H1 (cell line): ENCODE measurements around the gene MED31. TPM values are rescaled to one million over a fixed set of nuclear protein-coding genes. Genes with fewer than 3 reads are reported as not detected.
A peak's percentile ranks its signal among the peaks of the same experiment; 100 is the strongest.

Source experiments
- CHD1 ChIP-seq: IDR thresholded peaks from 2 replicates; pipeline ENCODE4 v1.6.1; 2012; ENCODE audit warnings: low read depth, low read length, improper control_type of control experiment
- GABPA ChIP-seq: IDR thresholded peaks from 2 replicates; pipeline ENCODE4 v1.6.1; 2011; ENCODE audit warnings: mild to moderate bottlenecking, low read length, moderate library complexity, borderline replicate concordance; ENCODE audit not compliant: insufficient read depth
- SIN3A ChIP-seq, 2 experiments: IDR thresholded peaks in 1 of 2; conservative IDR thresholded peaks in 1 of 2; 2 replicates each; pipeline ENCODE4 v1.6.1; 2011 to 2012; ENCODE audit warnings: low read length in 2 of 2, improper control_type of control experiment in 1 of 2, low read depth in 1 of 2, mild to moderate bottlenecking in 1 of 2
- SRF ChIP-seq: IDR thresholded peaks from 2 replicates; pipeline ENCODE4 v1.6.1; 2011; ENCODE audit warnings: mild to moderate bottlenecking, low read depth, low read length, moderate library complexity
- TAF7 ChIP-seq: optimal IDR thresholded peaks from 2 replicates; pipeline ENCODE3; 2011; ENCODE audit warnings: low read depth, mild to moderate bottlenecking, inconsistent platforms, low read length, moderate library complexity, borderline replicate concordance
- polyA plus RNA-seq, 7 experiments: library from polyadenylated mRNA; depleted of rRNA in 3 of 7; stranded (reverse) in 5 of 7; unstranded in 2 of 7; fragments of >200 nt in 5 of 7; fragments of 200-250 nt in 2 of 7; gene quantifications; 1 replicate in 5 of 7; 2 replicates in 1 of 7; 4 replicates in 1 of 7; pipeline versions ENCODE4 v1.2.1 to v1.2.3, GENCODE V29; 2011 to 2013; ENCODE audit warnings: missing spikeins in 2 of 7, mixed read lengths in 2 of 7
- total RNA-seq: library from RNA; stranded (reverse); fragmentation: NEBNext Ultra II Directional; extraction: Animal tissue kit (Norgen Biotek cat#: 25700); gene quantifications from 2 replicates; pipeline ENCODE4 v1.2.1, GENCODE V29; 2021
- TF ChIP-seq, protein P1 (sequence below): fragments of 300-600 bp; sonication (generic); IDR thresholded peaks from 2 replicates; pipeline ENCODE4 v1.7.1; 2012; ENCODE audit warnings: low read length, moderate library complexity, mild to moderate bottlenecking, inconsistent platforms; ENCODE audit not compliant: insufficient replicate concordance
- TF ChIP-seq, protein P2 (sequence below): IDR thresholded peaks from 2 replicates; pipeline ENCODE4 v1.6.1; 2011; ENCODE audit warnings: low read length, improper control_type of control experiment
- TF ChIP-seq, protein P3 (sequence below): IDR thresholded peaks from 2 replicates; pipeline ENCODE4 v1.6.1; 2012; ENCODE audit warnings: low read length, inconsistent platforms

MED31 gene
- total and polyA plus RNA-seq, 2 of the 8 experiments (the other 6 are each of a cell fraction or from before 2014, with no cell fraction given): 4.6 to 12.3 TPM

DNA sequence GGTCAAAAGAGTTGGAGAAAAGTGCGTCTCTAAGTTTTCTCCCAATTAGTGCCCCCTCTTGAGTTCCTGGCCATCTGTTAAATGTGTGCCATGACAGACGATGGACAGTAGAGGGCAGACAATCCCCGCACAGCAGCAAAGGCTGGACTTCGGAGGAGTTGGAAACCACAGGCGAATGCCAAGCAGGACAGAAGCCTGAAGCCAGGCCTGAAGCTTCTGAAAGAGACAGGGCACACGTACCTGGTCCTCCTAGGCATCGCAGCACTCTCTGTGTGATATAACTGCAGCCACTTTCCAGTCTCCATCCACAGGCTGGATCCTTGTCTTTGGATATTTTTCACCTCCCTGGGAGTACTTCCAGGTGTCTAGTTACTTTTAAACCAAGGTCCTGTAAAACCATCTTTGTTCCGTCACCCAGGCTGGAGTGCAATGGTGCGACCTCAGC is 14.7 kb upstream of the MED31 start (continued):
- TF ChIP-seq, protein P1, sequence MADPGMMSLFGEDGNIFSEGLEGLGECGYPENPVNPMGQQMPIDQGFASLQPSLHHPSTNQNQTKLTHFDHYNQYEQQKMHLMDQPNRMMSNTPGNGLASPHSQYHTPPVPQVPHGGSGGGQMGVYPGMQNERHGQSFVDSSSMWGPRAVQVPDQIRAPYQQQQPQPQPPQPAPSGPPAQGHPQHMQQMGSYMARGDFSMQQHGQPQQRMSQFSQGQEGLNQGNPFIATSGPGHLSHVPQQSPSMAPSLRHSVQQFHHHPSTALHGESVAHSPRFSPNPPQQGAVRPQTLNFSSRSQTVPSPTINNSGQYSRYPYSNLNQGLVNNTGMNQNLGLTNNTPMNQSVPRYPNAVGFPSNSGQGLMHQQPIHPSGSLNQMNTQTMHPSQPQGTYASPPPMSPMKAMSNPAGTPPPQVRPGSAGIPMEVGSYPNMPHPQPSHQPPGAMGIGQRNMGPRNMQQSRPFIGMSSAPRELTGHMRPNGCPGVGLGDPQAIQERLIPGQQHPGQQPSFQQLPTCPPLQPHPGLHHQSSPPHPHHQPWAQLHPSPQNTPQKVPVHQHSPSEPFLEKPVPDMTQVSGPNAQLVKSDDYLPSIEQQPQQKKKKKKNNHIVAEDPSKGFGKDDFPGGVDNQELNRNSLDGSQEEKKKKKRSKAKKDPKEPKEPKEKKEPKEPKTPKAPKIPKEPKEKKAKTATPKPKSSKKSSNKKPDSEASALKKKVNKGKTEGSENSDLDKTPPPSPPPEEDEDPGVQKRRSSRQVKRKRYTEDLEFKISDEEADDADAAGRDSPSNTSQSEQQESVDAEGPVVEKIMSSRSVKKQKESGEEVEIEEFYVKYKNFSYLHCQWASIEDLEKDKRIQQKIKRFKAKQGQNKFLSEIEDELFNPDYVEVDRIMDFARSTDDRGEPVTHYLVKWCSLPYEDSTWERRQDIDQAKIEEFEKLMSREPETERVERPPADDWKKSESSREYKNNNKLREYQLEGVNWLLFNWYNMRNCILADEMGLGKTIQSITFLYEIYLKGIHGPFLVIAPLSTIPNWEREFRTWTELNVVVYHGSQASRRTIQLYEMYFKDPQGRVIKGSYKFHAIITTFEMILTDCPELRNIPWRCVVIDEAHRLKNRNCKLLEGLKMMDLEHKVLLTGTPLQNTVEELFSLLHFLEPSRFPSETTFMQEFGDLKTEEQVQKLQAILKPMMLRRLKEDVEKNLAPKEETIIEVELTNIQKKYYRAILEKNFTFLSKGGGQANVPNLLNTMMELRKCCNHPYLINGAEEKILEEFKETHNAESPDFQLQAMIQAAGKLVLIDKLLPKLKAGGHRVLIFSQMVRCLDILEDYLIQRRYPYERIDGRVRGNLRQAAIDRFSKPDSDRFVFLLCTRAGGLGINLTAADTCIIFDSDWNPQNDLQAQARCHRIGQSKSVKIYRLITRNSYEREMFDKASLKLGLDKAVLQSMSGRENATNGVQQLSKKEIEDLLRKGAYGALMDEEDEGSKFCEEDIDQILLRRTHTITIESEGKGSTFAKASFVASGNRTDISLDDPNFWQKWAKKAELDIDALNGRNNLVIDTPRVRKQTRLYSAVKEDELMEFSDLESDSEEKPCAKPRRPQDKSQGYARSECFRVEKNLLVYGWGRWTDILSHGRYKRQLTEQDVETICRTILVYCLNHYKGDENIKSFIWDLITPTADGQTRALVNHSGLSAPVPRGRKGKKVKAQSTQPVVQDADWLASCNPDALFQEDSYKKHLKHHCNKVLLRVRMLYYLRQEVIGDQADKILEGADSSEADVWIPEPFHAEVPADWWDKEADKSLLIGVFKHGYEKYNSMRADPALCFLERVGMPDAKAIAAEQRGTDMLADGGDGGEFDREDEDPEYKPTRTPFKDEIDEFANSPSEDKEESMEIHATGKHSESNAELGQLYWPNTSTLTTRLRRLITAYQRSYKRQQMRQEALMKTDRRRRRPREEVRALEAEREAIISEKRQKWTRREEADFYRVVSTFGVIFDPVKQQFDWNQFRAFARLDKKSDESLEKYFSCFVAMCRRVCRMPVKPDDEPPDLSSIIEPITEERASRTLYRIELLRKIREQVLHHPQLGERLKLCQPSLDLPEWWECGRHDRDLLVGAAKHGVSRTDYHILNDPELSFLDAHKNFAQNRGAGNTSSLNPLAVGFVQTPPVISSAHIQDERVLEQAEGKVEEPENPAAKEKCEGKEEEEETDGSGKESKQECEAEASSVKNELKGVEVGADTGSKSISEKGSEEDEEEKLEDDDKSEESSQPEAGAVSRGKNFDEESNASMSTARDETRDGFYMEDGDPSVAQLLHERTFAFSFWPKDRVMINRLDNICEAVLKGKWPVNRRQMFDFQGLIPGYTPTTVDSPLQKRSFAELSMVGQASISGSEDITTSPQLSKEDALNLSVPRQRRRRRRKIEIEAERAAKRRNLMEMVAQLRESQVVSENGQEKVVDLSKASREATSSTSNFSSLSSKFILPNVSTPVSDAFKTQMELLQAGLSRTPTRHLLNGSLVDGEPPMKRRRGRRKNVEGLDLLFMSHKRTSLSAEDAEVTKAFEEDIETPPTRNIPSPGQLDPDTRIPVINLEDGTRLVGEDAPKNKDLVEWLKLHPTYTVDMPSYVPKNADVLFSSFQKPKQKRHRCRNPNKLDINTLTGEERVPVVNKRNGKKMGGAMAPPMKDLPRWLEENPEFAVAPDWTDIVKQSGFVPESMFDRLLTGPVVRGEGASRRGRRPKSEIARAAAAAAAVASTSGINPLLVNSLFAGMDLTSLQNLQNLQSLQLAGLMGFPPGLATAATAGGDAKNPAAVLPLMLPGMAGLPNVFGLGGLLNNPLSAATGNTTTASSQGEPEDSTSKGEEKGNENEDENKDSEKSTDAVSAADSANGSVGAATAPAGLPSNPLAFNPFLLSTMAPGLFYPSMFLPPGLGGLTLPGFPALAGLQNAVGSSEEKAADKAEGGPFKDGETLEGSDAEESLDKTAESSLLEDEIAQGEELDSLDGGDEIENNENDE: no peak
- TF ChIP-seq, protein P2, sequence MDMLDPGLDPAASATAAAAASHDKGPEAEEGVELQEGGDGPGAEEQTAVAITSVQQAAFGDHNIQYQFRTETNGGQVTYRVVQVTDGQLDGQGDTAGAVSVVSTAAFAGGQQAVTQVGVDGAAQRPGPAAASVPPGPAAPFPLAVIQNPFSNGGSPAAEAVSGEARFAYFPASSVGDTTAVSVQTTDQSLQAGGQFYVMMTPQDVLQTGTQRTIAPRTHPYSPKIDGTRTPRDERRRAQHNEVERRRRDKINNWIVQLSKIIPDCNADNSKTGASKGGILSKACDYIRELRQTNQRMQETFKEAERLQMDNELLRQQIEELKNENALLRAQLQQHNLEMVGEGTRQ: no peak
- no peak for TF ChIP-seq SRF
- TF ChIP-seq GABPA: no peak
- TF ChIP-seq TAF7: no peak
- TF ChIP-seq, protein P3, sequence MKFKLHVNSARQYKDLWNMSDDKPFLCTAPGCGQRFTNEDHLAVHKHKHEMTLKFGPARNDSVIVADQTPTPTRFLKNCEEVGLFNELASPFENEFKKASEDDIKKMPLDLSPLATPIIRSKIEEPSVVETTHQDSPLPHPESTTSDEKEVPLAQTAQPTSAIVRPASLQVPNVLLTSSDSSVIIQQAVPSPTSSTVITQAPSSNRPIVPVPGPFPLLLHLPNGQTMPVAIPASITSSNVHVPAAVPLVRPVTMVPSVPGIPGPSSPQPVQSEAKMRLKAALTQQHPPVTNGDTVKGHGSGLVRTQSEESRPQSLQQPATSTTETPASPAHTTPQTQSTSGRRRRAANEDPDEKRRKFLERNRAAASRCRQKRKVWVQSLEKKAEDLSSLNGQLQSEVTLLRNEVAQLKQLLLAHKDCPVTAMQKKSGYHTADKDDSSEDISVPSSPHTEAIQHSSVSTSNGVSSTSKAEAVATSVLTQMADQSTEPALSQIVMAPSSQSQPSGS: peak; percentile 30; the same call in 1 of the 2 replicates
- no peak for TF ChIP-seq CHD1
- TF ChIP-seq SIN3A (conservative IDR thresholded peaks at IDR 0.05 in 1 of 2, IDR thresholded peaks at IDR 0.05 in 1 of 2; ENCODE audit: low read depth in 1 of 2, low read length in 2 of 2): no peak
